ENCODE results near the gene EMC8. TPM values are rescaled to one million over a fixed set of nuclear protein-coding genes. Genes with fewer than 3 reads are reported as not detected.

The EMC8 gene
- total and polyA plus RNA-seq, 2 of the 8 experiments (the other 6 are each of a cell fraction or from before 2014, with no cell fraction given), result 52.2 to 69.7 TPM

- no peak overlapping the region for H3K4ac ChIP-seq (replicated peaks; ENCODE audit: insufficient read length, low read depth, low read length)
- peaks cover 3 to 47% (median 23%) of the 10 kb centered on the region in 4 experiments; a peak in 7 of 8 replicates for H3K36me3 ChIP-seq (ENCODE audit: control insufficient read depth in 2 of 4, insufficient read depth in 4 of 4, low read length in 3 of 4)
- no peak overlapping the region for H3K27ac ChIP-seq (ENCODE audit: low read depth, low read length)
- H3K23ac ChIP-seq (ENCODE audit: insufficient read length), result no peak overlapping the region
- H3K56ac ChIP-seq (replicated peaks; ENCODE audit: insufficient read length, low read depth, low read length), result no peak overlapping the region
- no peak overlapping the region for H3K4me3 ChIP-seq (ENCODE audit: extremely low read depth in 1 of 4, insufficient read depth in 2 of 4, low read depth in 3 of 4, low read length in 4 of 4)
- H4K20me1 ChIP-seq (replicated peaks in 1 of 2; ENCODE audit: control insufficient read depth in 1 of 2, insufficient read depth in 2 of 2, low read length in 2 of 2), result peaks cover 13 to 17% of the 10 kb centered on the region in 2 experiments
- WGBS, 2 experiments (ENCODE audit: extremely low coverage in 1 of 2, insufficient coverage in 1 of 2, insufficient read length in 1 of 2, insufficient replicate concordance in 2 of 2, low coverage in 1 of 2, low lambda C conversion rate in 2 of 2, missing lambda C conversion rate in 1 of 2), result 90% methylated on average over 11 of the region's 11 CpGs; no CpG with 5 or more reads in 1 of the 2 experiments
- no peak overlapping the region for H3K9ac ChIP-seq (replicated peaks in 1 of 4; ENCODE audit: extremely low read depth in 1 of 4, low read depth in 3 of 4, low read length in 3 of 4)
- H2BK15ac ChIP-seq (ENCODE audit: low read length), result no peak overlapping the region
- H2AFZ ChIP-seq (ENCODE audit: low read length), result no peak overlapping the region
- H2BK20ac ChIP-seq (ENCODE audit: low read length), result no peak overlapping the region
- H4K5ac ChIP-seq (ENCODE audit: insufficient read length, low read depth, low read length), result no peak overlapping the region
- H2AK5ac ChIP-seq (ENCODE audit: low read depth, low read length), result no peak overlapping the region
- no peak overlapping the region for H3K18ac ChIP-seq (ENCODE audit: extremely low read depth, low read length)
- ChIA-PET POLR2A (ENCODE audit: partially characterized antibody) (interaction anchor here (2.4 kb wide), 1 partner anchor 10 kb away, joined by 6 read pairs; no protein-coding TSS in a partner anchor), CTCF (ENCODE audit: partially characterized antibody) (interaction anchor here (0.6 to 1.8 kb wide), 3 partner anchors 10 to 31 kb away, joined by 3 to 5 read pairs (median 3); no protein-coding TSS in a partner anchor)
- TF ChIP-seq CREB1 (IDR thresholded peaks at IDR 0.05), result no peak
- TF ChIP-seq KDM4A (IDR thresholded peaks at IDR 0.05; ENCODE audit: low read depth, low read length, severe bottlenecking), result no peak
- no peak for TF ChIP-seq CTCF (IDR thresholded peaks at IDR 0.05; ENCODE audit: control extremely low read depth in 1 of 3, insufficient read depth in 1 of 3, low read depth in 1 of 3, low read length in 3 of 3)
- no peak for TF ChIP-seq EGR1 (IDR thresholded peaks at IDR 0.05; ENCODE audit: borderline replicate concordance, low read depth, low read length)
- TF ChIP-seq SAP30 (IDR thresholded peaks at IDR 0.05; ENCODE audit: insufficient read depth, insufficient replicate concordance, low read length), result no peak
- H2BK5ac ChIP-seq (ENCODE audit: low read depth, low read length), result no peak overlapping the region
- H4K8ac ChIP-seq (ENCODE audit: extremely low read depth, insufficient read depth, low read length), result no peak overlapping the region
- no peak overlapping the region for H3K14ac ChIP-seq (ENCODE audit: insufficient read length)
- DNase-seq (ENCODE audit: low read depth in 1 of 2, low spot score in 2 of 2) (no peak), FAIRE-seq (no peak)
- no peaks in the 10 kb centered on the region for H3K4me1 ChIP-seq (replicated peaks in 1 of 4; ENCODE audit: control insufficient read depth in 3 of 4, insufficient read depth in 4 of 4, low read length in 3 of 4)
- no peaks in the 10 kb centered on the region for H3K23me2 ChIP-seq (ENCODE audit: low read depth, low read length)
- H3K79me1 ChIP-seq (ENCODE audit: low read depth, low read length), result peaks cover 13% of the 10 kb centered on the region; the same call in 1 of the 2 replicates
- no peak overlapping the region for H3K4me2 ChIP-seq (ENCODE audit: insufficient read depth in 1 of 2, low read depth in 2 of 2, low read length in 2 of 2)
- H3K9me3 ChIP-seq (ENCODE audit: insufficient read depth in 2 of 2, low read depth in 1 of 2, low read length in 1 of 2), result peaks cover 0 to 2% of the 10 kb centered on the region in 2 experiments; a peak in 1 of 4 replicates
- no peaks in the 10 kb centered on the region for H3K27me3 ChIP-seq (replicated peaks in 1 of 4; ENCODE audit: control insufficient read depth in 3 of 4, extremely low read depth in 1 of 4, insufficient read depth in 3 of 4, low read length in 3 of 4)
- no peak overlapping the region for H4K91ac ChIP-seq (replicated peaks; ENCODE audit: insufficient read length, low read length)
- no peak overlapping the region for H2BK120ac ChIP-seq (replicated peaks; ENCODE audit: low read depth, low read length)
- peaks cover 6 to 62% of the 10 kb centered on the region in 2 experiments; a peak in 3 of 4 replicates for H3K79me2 ChIP-seq (ENCODE audit: control insufficient read depth in 1 of 2, insufficient read depth in 2 of 2, low read length in 2 of 2)
- no peak overlapping the region for H2BK12ac ChIP-seq (ENCODE audit: low read depth, low read length)
Observed at GRCh38 chr16:85788819-85789218, 10.5 kb downstream of the EMC8 start.

All from H1 (cell line).